ENCODE measurements around the gene PISD. TPM values are rescaled to one million over a fixed set of nuclear protein-coding genes. Genes with fewer than 3 reads are reported as not detected.

Gene PISD
- total RNA-seq, 2 experiments from 2014 or later, result 21.5 to 51.9 TPM

DNA sequence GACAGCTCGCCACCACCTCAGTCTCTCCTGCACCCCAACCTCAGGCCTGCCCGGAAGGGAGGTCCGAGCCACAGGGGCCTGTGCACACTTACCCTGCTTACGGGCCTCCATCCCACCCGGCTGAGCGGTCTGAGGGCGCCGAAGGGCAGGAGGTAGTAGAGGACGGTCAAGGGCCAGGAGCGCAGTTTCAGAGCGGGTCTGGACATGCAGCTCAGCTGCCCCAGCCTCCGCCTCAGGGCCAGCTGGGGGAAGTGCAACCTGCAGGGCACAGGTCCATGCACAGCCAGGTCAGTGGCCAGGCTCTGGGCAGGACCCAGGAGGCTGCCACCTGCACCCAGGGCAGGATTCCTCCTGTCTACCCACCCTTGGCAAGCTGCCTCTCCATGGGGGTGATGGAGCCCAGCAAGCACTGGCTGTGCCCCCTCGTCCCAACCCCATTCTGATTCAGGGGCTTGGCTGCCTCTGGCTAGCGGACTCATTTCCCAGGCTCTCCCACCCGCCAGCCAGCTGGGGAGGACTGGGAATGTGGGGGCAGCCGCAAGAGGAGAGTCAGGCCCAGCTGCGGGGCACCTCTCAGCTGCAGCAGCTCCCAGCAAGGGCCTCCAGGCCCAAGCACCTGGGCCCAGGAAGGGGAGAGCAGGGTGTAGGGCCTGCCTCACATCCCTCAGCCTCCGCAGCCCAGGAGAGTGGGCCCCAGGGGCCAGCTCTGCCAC is 38.3 kb downstream of the PISD start:
- Histone ChIP-seq H3K4me2 (ENCODE audit: low read length) (no peak overlapping the region), H3K9me3 (ENCODE audit: low read length) (no peaks in the 10 kb centered on the region), H3K4me3 (ENCODE audit: low read depth, low read length, poor library complexity, severe bottlenecking) (no peak overlapping the region), H3K27ac (ENCODE audit: low read depth, low read length, poor library complexity, severe bottlenecking) (no peak overlapping the region), H2AFZ (ENCODE audit: low read length) (no peak overlapping the region), H3K36me3 (ENCODE audit: insufficient read depth, low read length) (peaks cover 47% of the 10 kb centered on the region), H4K20me1 (ENCODE audit: insufficient read depth, low read length) (no peaks in the 10 kb centered on the region), H3K79me2 (ENCODE audit: insufficient read depth, low read depth, low read length) (peaks cover 17% of the 10 kb centered on the region; the same call in 1 of the 2 replicates), H3K4me1 (ENCODE audit: insufficient read depth, low read length, poor library complexity, severe bottlenecking) (peaks cover 27% of the 10 kb centered on the region), H3K9me2 (ENCODE audit: insufficient read depth, low read length) (no peaks in the 10 kb centered on the region)
- CTCF ChIA-PET (ENCODE audit: unreplicated experiment), result no interaction called here
- POLR2A ChIA-PET, result no interaction called here
- BruUV-seq (replicated peaks), result no TSS peak
- intact Hi-C loops (cut with micrococcal nuclease; ENCODE audit: unreplicated experiment), result no loop called here
- no peak for DNase-seq (ENCODE audit: low spot score)
- TF ChIP-seq EZH2phosphoT487 (IDR thresholded peaks at IDR 0.05; ENCODE audit: borderline replicate concordance, low read depth, low read length), result no peak
- TF ChIP-seq, protein P1, sequence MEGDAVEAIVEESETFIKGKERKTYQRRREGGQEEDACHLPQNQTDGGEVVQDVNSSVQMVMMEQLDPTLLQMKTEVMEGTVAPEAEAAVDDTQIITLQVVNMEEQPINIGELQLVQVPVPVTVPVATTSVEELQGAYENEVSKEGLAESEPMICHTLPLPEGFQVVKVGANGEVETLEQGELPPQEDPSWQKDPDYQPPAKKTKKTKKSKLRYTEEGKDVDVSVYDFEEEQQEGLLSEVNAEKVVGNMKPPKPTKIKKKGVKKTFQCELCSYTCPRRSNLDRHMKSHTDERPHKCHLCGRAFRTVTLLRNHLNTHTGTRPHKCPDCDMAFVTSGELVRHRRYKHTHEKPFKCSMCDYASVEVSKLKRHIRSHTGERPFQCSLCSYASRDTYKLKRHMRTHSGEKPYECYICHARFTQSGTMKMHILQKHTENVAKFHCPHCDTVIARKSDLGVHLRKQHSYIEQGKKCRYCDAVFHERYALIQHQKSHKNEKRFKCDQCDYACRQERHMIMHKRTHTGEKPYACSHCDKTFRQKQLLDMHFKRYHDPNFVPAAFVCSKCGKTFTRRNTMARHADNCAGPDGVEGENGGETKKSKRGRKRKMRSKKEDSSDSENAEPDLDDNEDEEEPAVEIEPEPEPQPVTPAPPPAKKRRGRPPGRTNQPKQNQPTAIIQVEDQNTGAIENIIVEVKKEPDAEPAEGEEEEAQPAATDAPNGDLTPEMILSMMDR (conservative IDR thresholded peaks at IDR 0.05; ENCODE audit: low read length), result no peak

DNA sequence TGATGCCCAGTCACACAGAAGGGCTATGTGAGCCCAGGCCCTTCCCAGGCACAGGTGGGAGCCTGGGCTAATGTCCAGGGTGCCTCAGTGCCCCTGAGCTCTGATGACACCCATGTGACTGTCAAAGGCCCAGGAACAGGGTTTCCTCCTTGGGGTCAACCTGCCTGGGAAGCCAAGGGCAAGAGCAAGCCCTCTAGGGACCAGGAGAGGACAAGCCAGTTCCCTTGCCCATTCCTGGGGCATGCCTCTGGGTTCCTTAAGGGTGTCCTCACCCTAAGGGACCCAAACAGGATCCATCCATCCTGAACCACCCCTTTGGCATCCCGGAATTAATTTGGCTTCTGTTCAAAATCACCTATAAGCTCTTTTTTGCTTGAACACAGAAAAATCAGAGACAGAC is 39.0 kb downstream of the PISD start:
- intact Hi-C loops (cut with micrococcal nuclease; ENCODE audit: unreplicated experiment), result no loop called here
- ChIA-PET POLR2A (no interaction called here), CTCF (ENCODE audit: unreplicated experiment) (no interaction called here)
- peaks cover 11% of the 10 kb centered on the region; the same call in 1 of the 2 replicates for H3K79me2 ChIP-seq (ENCODE audit: insufficient read depth, low read depth, low read length)
- no peak overlapping the region for H3K4me2 ChIP-seq (ENCODE audit: low read length)
- peaks cover 49% of the 10 kb centered on the region for H3K36me3 ChIP-seq (ENCODE audit: insufficient read depth, low read length)
- BruUV-seq (replicated peaks), result no TSS peak
- H3K9me3 ChIP-seq (ENCODE audit: low read length), result no peaks in the 10 kb centered on the region
- no peak overlapping the region for H3K27ac ChIP-seq (ENCODE audit: low read depth, low read length, poor library complexity, severe bottlenecking)
- H2AFZ ChIP-seq (ENCODE audit: low read length), result no peak overlapping the region
- H3K9me2 ChIP-seq (ENCODE audit: insufficient read depth, low read length), result no peaks in the 10 kb centered on the region
- TF ChIP-seq, protein P1 (conservative IDR thresholded peaks at IDR 0.05; ENCODE audit: low read length), result no peak
- TF ChIP-seq EZH2phosphoT487 (IDR thresholded peaks at IDR 0.05; ENCODE audit: borderline replicate concordance, low read depth, low read length), result no peak
- H3K4me1 ChIP-seq (ENCODE audit: insufficient read depth, low read length, poor library complexity, severe bottlenecking), result peaks cover 20% of the 10 kb centered on the region
- no peak overlapping the region for H3K4me3 ChIP-seq (ENCODE audit: low read depth, low read length, poor library complexity, severe bottlenecking)
- no peak for DNase-seq (ENCODE audit: low spot score)
- H4K20me1 ChIP-seq (ENCODE audit: insufficient read depth, low read length), result no peaks in the 10 kb centered on the region

DNA sequence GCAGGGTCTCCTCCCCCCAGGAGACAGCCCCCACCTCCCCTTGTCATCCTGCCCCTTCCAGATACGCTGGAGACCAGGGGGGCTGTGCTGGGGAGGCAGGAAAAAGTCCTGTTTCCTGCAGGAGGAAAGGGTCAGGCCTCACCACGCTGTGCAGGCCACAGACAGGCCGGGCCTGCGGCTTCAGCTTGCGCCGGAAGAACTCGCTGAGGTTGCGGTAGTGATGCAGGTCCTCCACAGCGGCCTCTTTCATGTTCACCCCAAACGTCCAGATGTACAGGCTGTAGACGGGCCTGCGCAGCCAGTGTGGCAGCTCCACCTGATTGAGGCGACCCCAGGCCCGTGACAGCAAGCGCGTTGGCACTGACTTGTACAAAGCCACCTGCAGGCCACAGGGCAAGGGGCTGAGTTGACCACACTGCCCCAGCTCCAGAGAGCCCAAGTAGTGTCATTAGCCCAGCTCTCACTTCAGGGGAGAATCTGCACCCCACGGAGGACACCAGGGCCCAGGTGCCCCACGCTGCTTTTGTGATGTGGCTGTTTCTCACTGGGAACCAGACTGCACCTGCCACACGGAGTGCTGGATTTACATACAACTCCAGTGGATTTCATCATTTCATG is 40.4 kb downstream of the PISD start:
- TF ChIP-seq, protein P1 (conservative IDR thresholded peaks at IDR 0.05; ENCODE audit: low read length), result no peak
- TF ChIP-seq EZH2phosphoT487 (IDR thresholded peaks at IDR 0.05; ENCODE audit: borderline replicate concordance, low read depth, low read length), result no peak
- Histone ChIP-seq H3K4me1 (ENCODE audit: insufficient read depth, low read length, poor library complexity, severe bottlenecking) (peaks cover 18% of the 10 kb centered on the region), H3K4me3 (ENCODE audit: low read depth, low read length, poor library complexity, severe bottlenecking) (no peak overlapping the region), H3K9me2 (ENCODE audit: insufficient read depth, low read length) (no peaks in the 10 kb centered on the region), H3K36me3 (ENCODE audit: insufficient read depth, low read length) (peaks cover 56% of the 10 kb centered on the region), H3K9me3 (ENCODE audit: low read length) (no peaks in the 10 kb centered on the region), H2AFZ (ENCODE audit: low read length) (no peak overlapping the region), H3K79me2 (ENCODE audit: insufficient read depth, low read depth, low read length) (no peaks in the 10 kb centered on the region; the same call in 1 of the 2 replicates), H3K27ac (ENCODE audit: low read depth, low read length, poor library complexity, severe bottlenecking) (no peak overlapping the region), H4K20me1 (ENCODE audit: insufficient read depth, low read length) (no peaks in the 10 kb centered on the region), H3K4me2 (ENCODE audit: low read length) (no peak overlapping the region)
- POLR2A ChIA-PET, result no interaction called here
- CTCF ChIA-PET (ENCODE audit: unreplicated experiment), result interaction anchor here (0.5 kb wide), 1 partner anchor 9 kb away, joined by 3 read pairs; no protein-coding TSS in a partner anchor
- no TSS peak for BruUV-seq (replicated peaks)
- intact Hi-C loops (cut with micrococcal nuclease; ENCODE audit: unreplicated experiment), result no loop called here
- DNase-seq (ENCODE audit: low spot score), result no peak
